ENCODE results near the gene WDR33. TPM values are rescaled to one million over a fixed set of nuclear protein-coding genes. Genes with fewer than 3 reads are reported as not detected.

The WDR33 gene
- total and polyA plus RNA-seq, 10 of the 15 experiments (the other 5 are each of a cell fraction or from before 2014, with no cell fraction given), result 29.2 to 73.8 (median 45.6) TPM

DNA sequence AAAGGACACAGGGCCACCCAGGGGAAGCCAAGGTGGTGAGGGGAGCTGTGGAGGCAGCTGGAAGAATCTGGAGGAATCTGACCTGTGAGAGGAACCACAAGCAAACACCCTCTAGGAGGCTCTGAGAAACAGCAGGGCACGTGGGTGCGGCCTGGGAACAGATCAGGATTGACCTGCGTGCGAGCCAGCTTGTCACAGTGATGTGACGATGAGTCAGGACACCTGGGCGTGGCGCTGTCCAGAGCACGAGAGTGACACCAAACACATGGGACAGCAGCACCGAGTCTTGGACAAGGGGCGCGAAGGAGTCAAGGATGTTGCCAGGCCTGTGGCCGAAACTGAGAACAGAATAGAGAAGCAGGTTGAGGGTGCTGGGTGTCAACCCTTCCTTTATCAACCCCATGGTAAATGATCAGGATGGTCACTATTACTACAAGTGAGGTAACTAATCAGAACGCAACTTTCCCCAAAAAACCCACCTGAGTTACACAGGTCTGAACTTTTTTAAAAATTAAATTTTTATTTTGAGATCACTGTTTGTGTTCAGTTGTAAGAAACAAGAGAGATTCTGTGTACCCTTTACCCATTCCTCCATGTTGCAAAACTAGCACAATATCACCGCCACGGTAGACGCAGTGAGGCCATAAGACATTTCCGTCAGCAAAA lies 110.3 kb downstream of the WDR33 start (continued):
- TF ChIP-seq, protein P1, sequence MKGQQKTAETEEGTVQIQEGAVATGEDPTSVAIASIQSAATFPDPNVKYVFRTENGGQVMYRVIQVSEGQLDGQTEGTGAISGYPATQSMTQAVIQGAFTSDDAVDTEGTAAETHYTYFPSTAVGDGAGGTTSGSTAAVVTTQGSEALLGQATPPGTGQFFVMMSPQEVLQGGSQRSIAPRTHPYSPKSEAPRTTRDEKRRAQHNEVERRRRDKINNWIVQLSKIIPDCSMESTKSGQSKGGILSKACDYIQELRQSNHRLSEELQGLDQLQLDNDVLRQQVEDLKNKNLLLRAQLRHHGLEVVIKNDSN (IDR thresholded peaks at IDR 0.05; ENCODE audit: borderline replicate concordance, extremely low read length, insufficient read depth, low read depth, low read length), result peak; percentile 71
- TF ChIP-seq SKIL (IDR thresholded peaks at IDR 0.05; ENCODE audit: low read depth, poor library complexity, severe bottlenecking) (peak; percentile 68), MEF2A (IDR thresholded peaks at IDR 0.05; ENCODE audit: insufficient read depth, low read depth, low read length) (no peak), RFX5 (IDR thresholded peaks at IDR 0.05; ENCODE audit: low read depth, low read length) (no peak), CBX5 (IDR thresholded peaks at IDR 0.05; ENCODE audit: low read depth) (no peak), CBFB (IDR thresholded peaks at IDR 0.05; ENCODE audit: low read depth) (no peak; the same call in 1 of the 2 replicates), ATF7 (IDR thresholded peaks at IDR 0.05; ENCODE audit: low read depth) (peak; percentile 76), ZSCAN29 (IDR thresholded peaks at IDR 0.05) (no peak), PAX8 (IDR thresholded peaks at IDR 0.05) (0 out of 2 replicates have a peak, but pooled peaks have one; percentile 42), SMAD5 (IDR thresholded peaks at IDR 0.05; ENCODE audit: low read depth) (no peak), POLR2A (IDR thresholded peaks at IDR 0.05; ENCODE audit: low read depth, low read length) (no peak), JUNB (IDR thresholded peaks at IDR 0.05) (peak; percentile 23), CREM (IDR thresholded peaks at IDR 0.05; ENCODE audit: low read depth) (peak; percentile 92), MLLT1 (IDR thresholded peaks at IDR 0.05) (no peak; the same call in 1 of the 2 replicates), BCL11A (IDR thresholded peaks at IDR 0.05; ENCODE audit: low read depth, low read length) (peak; percentile 80), IRF4 (IDR thresholded peaks at IDR 0.05; ENCODE audit: low read depth, low read length) (peak; percentile 97), NFIC (IDR thresholded peaks at IDR 0.05; ENCODE audit: low read depth, low read length) (peak; percentile 78; the same call in 1 of the 2 replicates), BRCA1 (IDR thresholded peaks at IDR 0.05; ENCODE audit: low read depth, low read length) (no peak), YY1 (IDR thresholded peaks at IDR 0.05; ENCODE audit: low read depth, low read length) (no peak), FOS (IDR thresholded peaks at IDR 0.05; ENCODE audit: borderline replicate concordance, extremely low read depth, insufficient read length) (no peak), RBBP5 (conservative IDR thresholded peaks at IDR 0.05) (no peak)
- TF ChIP-seq, protein P2, sequence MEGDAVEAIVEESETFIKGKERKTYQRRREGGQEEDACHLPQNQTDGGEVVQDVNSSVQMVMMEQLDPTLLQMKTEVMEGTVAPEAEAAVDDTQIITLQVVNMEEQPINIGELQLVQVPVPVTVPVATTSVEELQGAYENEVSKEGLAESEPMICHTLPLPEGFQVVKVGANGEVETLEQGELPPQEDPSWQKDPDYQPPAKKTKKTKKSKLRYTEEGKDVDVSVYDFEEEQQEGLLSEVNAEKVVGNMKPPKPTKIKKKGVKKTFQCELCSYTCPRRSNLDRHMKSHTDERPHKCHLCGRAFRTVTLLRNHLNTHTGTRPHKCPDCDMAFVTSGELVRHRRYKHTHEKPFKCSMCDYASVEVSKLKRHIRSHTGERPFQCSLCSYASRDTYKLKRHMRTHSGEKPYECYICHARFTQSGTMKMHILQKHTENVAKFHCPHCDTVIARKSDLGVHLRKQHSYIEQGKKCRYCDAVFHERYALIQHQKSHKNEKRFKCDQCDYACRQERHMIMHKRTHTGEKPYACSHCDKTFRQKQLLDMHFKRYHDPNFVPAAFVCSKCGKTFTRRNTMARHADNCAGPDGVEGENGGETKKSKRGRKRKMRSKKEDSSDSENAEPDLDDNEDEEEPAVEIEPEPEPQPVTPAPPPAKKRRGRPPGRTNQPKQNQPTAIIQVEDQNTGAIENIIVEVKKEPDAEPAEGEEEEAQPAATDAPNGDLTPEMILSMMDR (IDR thresholded peaks at IDR 0.05 in 2 of 3, conservative IDR thresholded peaks at IDR 0.05 in 1 of 3; ENCODE audit: control insufficient read depth in 2 of 3, extremely low read depth in 1 of 3, insufficient read depth in 1 of 3, low read depth in 3 of 3, low read length in 3 of 3), result peak in 2 of 3 experiments; percentile 25 to 26; a peak in 2 of 6 replicates
- TF ChIP-seq, protein P3, sequence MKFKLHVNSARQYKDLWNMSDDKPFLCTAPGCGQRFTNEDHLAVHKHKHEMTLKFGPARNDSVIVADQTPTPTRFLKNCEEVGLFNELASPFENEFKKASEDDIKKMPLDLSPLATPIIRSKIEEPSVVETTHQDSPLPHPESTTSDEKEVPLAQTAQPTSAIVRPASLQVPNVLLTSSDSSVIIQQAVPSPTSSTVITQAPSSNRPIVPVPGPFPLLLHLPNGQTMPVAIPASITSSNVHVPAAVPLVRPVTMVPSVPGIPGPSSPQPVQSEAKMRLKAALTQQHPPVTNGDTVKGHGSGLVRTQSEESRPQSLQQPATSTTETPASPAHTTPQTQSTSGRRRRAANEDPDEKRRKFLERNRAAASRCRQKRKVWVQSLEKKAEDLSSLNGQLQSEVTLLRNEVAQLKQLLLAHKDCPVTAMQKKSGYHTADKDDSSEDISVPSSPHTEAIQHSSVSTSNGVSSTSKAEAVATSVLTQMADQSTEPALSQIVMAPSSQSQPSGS (IDR thresholded peaks at IDR 0.05; ENCODE audit: low read length), result peak; percentile 73
